Chondrocyte (in vitro differentiated cells): ENCODE data around the gene MYL4. TPM values are rescaled to one million over a fixed set of nuclear protein-coding genes. Genes with fewer than 3 reads are reported as not detected.

ENCODE experiments used
- DNase-seq: peaks from one replicate; pipeline ENCODE4 v3.0.0; 2021; ENCODE audit warnings: mixed read lengths, low spot score
- H3K27ac Mint-ChIP-seq: one replicate; pipeline ENCODE4 v1.8.0; 2021; ENCODE audit warnings: mild to moderate bottlenecking, moderate library complexity, mixed read lengths; ENCODE audit not compliant: unreplicated experiment
- H3K27me3 Mint-ChIP-seq: 2 replicates; pipeline ENCODE4 v1.8.0; 2021; ENCODE audit warnings: low read depth, mixed read lengths
- H3K36me3 Mint-ChIP-seq: 2 replicates; pipeline ENCODE4 v1.8.0; 2021; ENCODE audit warnings: low read depth, mixed read lengths
- H3K4me1 Mint-ChIP-seq: 2 replicates; pipeline ENCODE4 v1.8.0; 2021; ENCODE audit warnings: low read depth, mild to moderate bottlenecking, mixed read lengths
- H3K4me3 Mint-ChIP-seq: one replicate; pipeline ENCODE4 v1.8.0; 2021; ENCODE audit warnings: mild to moderate bottlenecking, moderate library complexity, mixed read lengths; ENCODE audit not compliant: unreplicated experiment
- H3K9me3 Mint-ChIP-seq: 2 replicates; pipeline ENCODE4 v1.8.0; 2021; ENCODE audit warnings: low read depth, mixed read lengths
- CTCF ChIP-seq: fragments of 200-600 bp; sonication (generic); IDR thresholded peaks from 2 replicates; pipeline ENCODE4 v1.5.0; 2021; ENCODE audit warnings: antibody characterized with exemption, mild to moderate bottlenecking, moderate library complexity
- total RNA-seq: library from RNA; stranded (reverse); gene quantifications from 3 replicates; pipeline ENCODE4 v1.2.1, GENCODE V29; 2021

Gene MYL4
- total RNA-seq, 1 donor from 2014 or later = 1.9 TPM

GRCh38 chr17:47227862-47228261 is 18.7 kb downstream of the MYL4 start:
- Mint-ChIP-seq H3K9me3 (peaks cover 5% of the 10 kb centered on the region), H3K36me3 (no peaks in the 10 kb centered on the region), H3K4me1 (peaks cover 48% of the 10 kb centered on the region), H3K27ac (no peak overlapping the region), H3K27me3 (no peaks in the 10 kb centered on the region), H3K4me3 (no peak overlapping the region)
- TF ChIP-seq CTCF = no peak
- DNase-seq = no peak

- peak; percentile 96 for TF ChIP-seq CTCF
- peak overlapping the region; percentile 60 for H3K27ac Mint-ChIP-seq
- no peak for DNase-seq
- peak overlapping the region; percentile 50 for H3K4me3 Mint-ChIP-seq
- H3K4me1 Mint-ChIP-seq = peaks cover 36% of the 10 kb centered on the region
- no peaks in the 10 kb centered on the region for H3K27me3 Mint-ChIP-seq
- no peaks in the 10 kb centered on the region for H3K36me3 Mint-ChIP-seq
- H3K9me3 Mint-ChIP-seq = no peaks in the 10 kb centered on the region
Measured at GRCh38 chr17:47229535-47230443, 20.6 kb downstream of the MYL4 start.

- no peak overlapping the region for H3K4me3 Mint-ChIP-seq
- no peaks in the 10 kb centered on the region for H3K27me3 Mint-ChIP-seq
- DNase-seq = no peak
Measured at GRCh38 chr17:47230864-47231263, 21.7 kb downstream of the MYL4 start.

DNA sequence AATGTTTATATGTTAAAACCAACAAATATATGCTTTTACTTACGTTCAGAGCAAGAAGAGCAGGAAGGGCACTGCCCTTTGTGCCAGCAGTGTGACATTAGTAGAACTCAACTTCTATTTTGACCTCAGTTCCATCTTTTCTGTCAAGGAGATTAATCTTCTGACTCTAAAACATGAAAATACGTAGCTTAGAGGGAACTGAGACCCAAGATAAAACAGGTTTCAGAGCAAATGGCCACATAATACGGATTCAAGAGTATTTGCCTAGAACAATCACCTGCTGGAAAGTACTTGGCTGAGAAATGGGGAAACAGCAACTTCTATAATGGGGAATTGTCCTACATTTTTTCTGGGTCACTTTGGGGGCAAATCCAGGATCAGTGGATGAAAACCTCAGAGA is 22.2 kb downstream of the MYL4 start:
- H3K4me1 Mint-ChIP-seq = peaks cover 21% of the 10 kb centered on the region
- no peak for TF ChIP-seq CTCF
- no peaks in the 10 kb centered on the region for H3K9me3 Mint-ChIP-seq
- DNase-seq = no peak
- no peaks in the 10 kb centered on the region for H3K36me3 Mint-ChIP-seq
- H3K27me3 Mint-ChIP-seq = no peaks in the 10 kb centered on the region
- H3K4me3 Mint-ChIP-seq = no peak overlapping the region
- no peak overlapping the region for H3K27ac Mint-ChIP-seq

More at GRCh38 chr17:47230864-47231263, 21.7 kb downstream of the MYL4 start:
- H3K27ac Mint-ChIP-seq = peak overlapping the region; percentile 68
- no peaks in the 10 kb centered on the region for H3K36me3 Mint-ChIP-seq
- no peak for TF ChIP-seq CTCF
- H3K9me3 Mint-ChIP-seq = no peaks in the 10 kb centered on the region
- peaks cover 26% of the 10 kb centered on the region for H3K4me1 Mint-ChIP-seq

- Mint-ChIP-seq H3K27ac (no peak overlapping the region), H3K4me3 (no peak overlapping the region), H3K4me1 (peaks cover 20% of the 10 kb centered on the region), H3K9me3 (no peaks in the 10 kb centered on the region), H3K27me3 (no peaks in the 10 kb centered on the region), H3K36me3 (no peaks in the 10 kb centered on the region)
- no peak for TF ChIP-seq CTCF
- DNase-seq = no peak
Measured at GRCh38 chr17:47231866-47232265, 22.7 kb downstream of the MYL4 start.
